ENCODE measurements around the gene RAPH1.
A peak's percentile ranks its signal among the peaks of the same experiment; 100 is the strongest.

Gene RAPH1

GRCh38 chr2:203535078-203535783, at the start of gene RAPH1:
RAPH1 (minus strand) TSS chr2:203535301; CDS start chr2:203495353, 39,948 bp downstream.
- H2AFZ ChIP-seq (ENCODE audit: low read length, unreplicated experiment): peak within 1 kb of the TSS; percentile 85
- H3K27ac ChIP-seq (ENCODE audit: low read depth, low read length): peak within 1 kb of the TSS; percentile 87
- H3K4me1 ChIP-seq (ENCODE audit: control insufficient read depth, insufficient read depth, low read length, unreplicated experiment): peaks cover 19% of the 10 kb centered on the region
- no peaks in the 10 kb centered on the region for H3K27me3 ChIP-seq (ENCODE audit: insufficient read depth, low read length)
- H3K36me3 ChIP-seq (ENCODE audit: insufficient read depth, low read length): no peaks in the 10 kb centered on the region
- peak within 1 kb of the TSS; percentile 91 for H3K4me3 ChIP-seq (ENCODE audit: low read depth, low read length)
- H3K79me2 ChIP-seq (ENCODE audit: control insufficient read depth, insufficient read depth, low read length, unreplicated experiment): peaks cover 42% of the 10 kb centered on the region

- Histone ChIP-seq H3K4me1 (ENCODE audit: control insufficient read depth, insufficient read depth, low read length, unreplicated experiment) (peaks cover 22% of the 10 kb centered on the region), H3K27ac (ENCODE audit: low read depth, low read length) (no peak overlapping the region), H2AFZ (ENCODE audit: low read length, unreplicated experiment) (no peak overlapping the region), H3K36me3 (ENCODE audit: insufficient read depth, low read length) (no peaks in the 10 kb centered on the region), H3K27me3 (ENCODE audit: insufficient read depth, low read length) (no peaks in the 10 kb centered on the region), H3K4me3 (ENCODE audit: low read depth, low read length) (no peak overlapping the region), H3K79me2 (ENCODE audit: control insufficient read depth, insufficient read depth, low read length, unreplicated experiment) (no peaks in the 10 kb centered on the region)
These were observed 49.7 kb upstream of the RAPH1 start for GRCh38 chr2:203584784-203585183.

GRCh38 chr2:203583701-203584100, 48.6 kb upstream of the RAPH1 start:
- H3K4me1 ChIP-seq (ENCODE audit: control insufficient read depth, insufficient read depth, low read length, unreplicated experiment): peaks cover 33% of the 10 kb centered on the region
- no peaks in the 10 kb centered on the region for H3K79me2 ChIP-seq (ENCODE audit: control insufficient read depth, insufficient read depth, low read length, unreplicated experiment)
- H2AFZ ChIP-seq (ENCODE audit: low read length, unreplicated experiment): no peak overlapping the region
- no peaks in the 10 kb centered on the region for H3K36me3 ChIP-seq (ENCODE audit: insufficient read depth, low read length)
- no peaks in the 10 kb centered on the region for H3K27me3 ChIP-seq (ENCODE audit: insufficient read depth, low read length)
- H3K4me3 ChIP-seq (ENCODE audit: low read depth, low read length): no peak overlapping the region
- H3K27ac ChIP-seq (ENCODE audit: low read depth, low read length): no peak overlapping the region

- Histone ChIP-seq H3K4me1 (ENCODE audit: control insufficient read depth, insufficient read depth, low read length, unreplicated experiment) (peaks cover 36% of the 10 kb centered on the region), H3K79me2 (ENCODE audit: control insufficient read depth, insufficient read depth, low read length, unreplicated experiment) (no peaks in the 10 kb centered on the region), H3K36me3 (ENCODE audit: insufficient read depth, low read length) (no peaks in the 10 kb centered on the region), H3K4me3 (ENCODE audit: low read depth, low read length) (no peak overlapping the region), H2AFZ (ENCODE audit: low read length, unreplicated experiment) (no peak overlapping the region), H3K27me3 (ENCODE audit: insufficient read depth, low read length) (no peaks in the 10 kb centered on the region), H3K27ac (ENCODE audit: low read depth, low read length) (no peak overlapping the region)
These were observed 48.1 kb upstream of the RAPH1 start for GRCh38 chr2:203583084-203583695.

GRCh38 chr2:203582468-203582867, 47.4 kb upstream of the RAPH1 start:
- H2AFZ ChIP-seq (ENCODE audit: low read length, unreplicated experiment): peak overlapping the region; percentile 17
- H3K27ac ChIP-seq (ENCODE audit: low read depth, low read length): no peak overlapping the region
- no peaks in the 10 kb centered on the region for H3K79me2 ChIP-seq (ENCODE audit: control insufficient read depth, insufficient read depth, low read length, unreplicated experiment)
- H3K27me3 ChIP-seq (ENCODE audit: insufficient read depth, low read length): no peaks in the 10 kb centered on the region
- no peaks in the 10 kb centered on the region for H3K36me3 ChIP-seq (ENCODE audit: insufficient read depth, low read length)
- no peak overlapping the region for H3K4me3 ChIP-seq (ENCODE audit: low read depth, low read length)
- H3K4me1 ChIP-seq (ENCODE audit: control insufficient read depth, insufficient read depth, low read length, unreplicated experiment): peaks cover 36% of the 10 kb centered on the region

- H3K27ac ChIP-seq (ENCODE audit: low read depth, low read length): no peak overlapping the region
- no peak overlapping the region for H3K4me3 ChIP-seq (ENCODE audit: low read depth, low read length)
- no peak overlapping the region for H2AFZ ChIP-seq (ENCODE audit: low read length, unreplicated experiment)
- H3K36me3 ChIP-seq (ENCODE audit: insufficient read depth, low read length): no peaks in the 10 kb centered on the region
- no peaks in the 10 kb centered on the region for H3K79me2 ChIP-seq (ENCODE audit: control insufficient read depth, insufficient read depth, low read length, unreplicated experiment)
- H3K4me1 ChIP-seq (ENCODE audit: control insufficient read depth, insufficient read depth, low read length, unreplicated experiment): peaks cover 36% of the 10 kb centered on the region
- H3K27me3 ChIP-seq (ENCODE audit: insufficient read depth, low read length): no peaks in the 10 kb centered on the region
These were observed 45.7 kb upstream of the RAPH1 start for GRCh38 chr2:203580844-203581243.

- Histone ChIP-seq H3K79me2 (ENCODE audit: control insufficient read depth, insufficient read depth, low read length, unreplicated experiment) (no peaks in the 10 kb centered on the region), H3K4me1 (ENCODE audit: control insufficient read depth, insufficient read depth, low read length, unreplicated experiment) (peaks cover 36% of the 10 kb centered on the region), H3K4me3 (ENCODE audit: low read depth, low read length) (no peak overlapping the region), H3K36me3 (ENCODE audit: insufficient read depth, low read length) (no peaks in the 10 kb centered on the region), H2AFZ (ENCODE audit: low read length, unreplicated experiment) (peak overlapping the region; percentile 26), H3K27ac (ENCODE audit: low read depth, low read length) (peak overlapping the region; percentile 47), H3K27me3 (ENCODE audit: insufficient read depth, low read length) (no peaks in the 10 kb centered on the region)
These were observed 44.6 kb upstream of the RAPH1 start for GRCh38 chr2:203579730-203580129.

GRCh38 chr2:203578759-203579643, 43.9 kb upstream of the RAPH1 start:
- Histone ChIP-seq H3K79me2 (ENCODE audit: control insufficient read depth, insufficient read depth, low read length, unreplicated experiment) (no peaks in the 10 kb centered on the region), H3K4me3 (ENCODE audit: low read depth, low read length) (no peak overlapping the region), H3K27me3 (ENCODE audit: insufficient read depth, low read length) (no peaks in the 10 kb centered on the region), H2AFZ (ENCODE audit: low read length, unreplicated experiment) (peak overlapping the region; percentile 26), H3K27ac (ENCODE audit: low read depth, low read length) (peak overlapping the region; percentile 47), H3K36me3 (ENCODE audit: insufficient read depth, low read length) (no peaks in the 10 kb centered on the region), H3K4me1 (ENCODE audit: control insufficient read depth, insufficient read depth, low read length, unreplicated experiment) (peaks cover 33% of the 10 kb centered on the region)

GRCh38 chr2:203574824-203575223, 39.7 kb upstream of the RAPH1 start:
- H3K36me3 ChIP-seq (ENCODE audit: insufficient read depth, low read length): no peaks in the 10 kb centered on the region
- no peak overlapping the region for H3K4me3 ChIP-seq (ENCODE audit: low read depth, low read length)
- no peaks in the 10 kb centered on the region for H3K27me3 ChIP-seq (ENCODE audit: insufficient read depth, low read length)
- H3K27ac ChIP-seq (ENCODE audit: low read depth, low read length): no peak overlapping the region
- peaks cover 14% of the 10 kb centered on the region for H3K4me1 ChIP-seq (ENCODE audit: control insufficient read depth, insufficient read depth, low read length, unreplicated experiment)
- no peaks in the 10 kb centered on the region for H3K79me2 ChIP-seq (ENCODE audit: control insufficient read depth, insufficient read depth, low read length, unreplicated experiment)
- H2AFZ ChIP-seq (ENCODE audit: low read length, unreplicated experiment): no peak overlapping the region

- Histone ChIP-seq H3K4me1 (ENCODE audit: control insufficient read depth, insufficient read depth, low read length, unreplicated experiment) (no peaks in the 10 kb centered on the region), H3K4me3 (ENCODE audit: low read depth, low read length) (no peak overlapping the region), H3K27ac (ENCODE audit: low read depth, low read length) (no peak overlapping the region), H2AFZ (ENCODE audit: low read length, unreplicated experiment) (no peak overlapping the region), H3K36me3 (ENCODE audit: insufficient read depth, low read length) (no peaks in the 10 kb centered on the region), H3K27me3 (ENCODE audit: insufficient read depth, low read length) (no peaks in the 10 kb centered on the region), H3K79me2 (ENCODE audit: control insufficient read depth, insufficient read depth, low read length, unreplicated experiment) (no peaks in the 10 kb centered on the region)
These were observed 37.2 kb upstream of the RAPH1 start for GRCh38 chr2:203572316-203572715.
